Measurements from ENCODE around the gene CGRRF1. TPM values are rescaled to one million over a fixed set of nuclear protein-coding genes. Genes with fewer than 3 reads are reported as not detected.

The CGRRF1 gene
- total and polyA plus RNA-seq, 2 of the 13 experiments (the other 11 are each of a cell fraction or from before 2014, with no cell fraction given), result 16.8 to 18.2 TPM

GRCh38 chr14:54556535-54556934 is 46.8 kb downstream of the CGRRF1 start (continued):
- TF ChIP-seq, protein P1, sequence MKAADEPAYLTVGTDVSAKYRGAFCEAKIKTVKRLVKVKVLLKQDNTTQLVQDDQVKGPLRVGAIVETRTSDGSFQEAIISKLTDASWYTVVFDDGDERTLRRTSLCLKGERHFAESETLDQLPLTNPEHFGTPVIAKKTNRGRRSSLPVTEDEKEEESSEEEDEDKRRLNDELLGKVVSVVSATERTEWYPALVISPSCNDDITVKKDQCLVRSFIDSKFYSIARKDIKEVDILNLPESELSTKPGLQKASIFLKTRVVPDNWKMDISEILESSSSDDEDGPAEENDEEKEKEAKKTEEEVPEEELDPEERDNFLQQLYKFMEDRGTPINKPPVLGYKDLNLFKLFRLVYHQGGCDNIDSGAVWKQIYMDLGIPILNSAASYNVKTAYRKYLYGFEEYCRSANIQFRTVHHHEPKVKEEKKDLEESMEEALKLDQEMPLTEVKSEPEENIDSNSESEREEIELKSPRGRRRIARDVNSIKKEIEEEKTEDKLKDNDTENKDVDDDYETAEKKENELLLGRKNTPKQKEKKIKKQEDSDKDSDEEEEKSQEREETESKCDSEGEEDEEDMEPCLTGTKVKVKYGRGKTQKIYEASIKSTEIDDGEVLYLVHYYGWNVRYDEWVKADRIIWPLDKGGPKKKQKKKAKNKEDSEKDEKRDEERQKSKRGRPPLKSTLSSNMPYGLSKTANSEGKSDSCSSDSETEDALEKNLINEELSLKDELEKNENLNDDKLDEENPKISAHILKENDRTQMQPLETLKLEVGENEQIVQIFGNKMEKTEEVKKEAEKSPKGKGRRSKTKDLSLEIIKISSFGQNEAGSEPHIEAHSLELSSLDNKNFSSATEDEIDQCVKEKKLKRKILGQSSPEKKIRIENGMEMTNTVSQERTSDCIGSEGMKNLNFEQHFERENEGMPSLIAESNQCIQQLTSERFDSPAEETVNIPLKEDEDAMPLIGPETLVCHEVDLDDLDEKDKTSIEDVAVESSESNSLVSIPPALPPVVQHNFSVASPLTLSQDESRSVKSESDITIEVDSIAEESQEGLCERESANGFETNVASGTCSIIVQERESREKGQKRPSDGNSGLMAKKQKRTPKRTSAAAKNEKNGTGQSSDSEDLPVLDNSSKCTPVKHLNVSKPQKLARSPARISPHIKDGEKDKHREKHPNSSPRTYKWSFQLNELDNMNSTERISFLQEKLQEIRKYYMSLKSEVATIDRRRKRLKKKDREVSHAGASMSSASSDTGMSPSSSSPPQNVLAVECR (CRISPR knock-in tag; IDR thresholded peaks at IDR 0.05; ENCODE audit: borderline replicate concordance), result no peak; the same call in 1 of the 2 replicates
- TF ChIP-seq ZBTB25 (CRISPR knock-in tag; IDR thresholded peaks at IDR 0.05), result 0 out of 2 replicates have a peak, but pooled peaks have one; percentile 35
- no peak for TF ChIP-seq ZFX (CRISPR knock-in tag; IDR thresholded peaks at IDR 0.05; ENCODE audit: low read depth)
- TF ChIP-seq GLI4 (CRISPR knock-in tag; IDR thresholded peaks at IDR 0.05; ENCODE audit: borderline replicate concordance), result no peak
- TF ChIP-seq HNF4A (CRISPR knock-in tag; IDR thresholded peaks at IDR 0.05), result no peak
- TF ChIP-seq, protein P2, sequence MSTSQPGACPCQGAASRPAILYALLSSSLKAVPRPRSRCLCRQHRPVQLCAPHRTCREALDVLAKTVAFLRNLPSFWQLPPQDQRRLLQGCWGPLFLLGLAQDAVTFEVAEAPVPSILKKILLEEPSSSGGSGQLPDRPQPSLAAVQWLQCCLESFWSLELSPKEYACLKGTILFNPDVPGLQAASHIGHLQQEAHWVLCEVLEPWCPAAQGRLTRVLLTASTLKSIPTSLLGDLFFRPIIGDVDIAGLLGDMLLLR (CRISPR knock-in tag; IDR thresholded peaks at IDR 0.05), result no peak
- TF ChIP-seq ZBTB38 (CRISPR knock-in tag; IDR thresholded peaks at IDR 0.05), result no peak
- TF ChIP-seq, protein P3, sequence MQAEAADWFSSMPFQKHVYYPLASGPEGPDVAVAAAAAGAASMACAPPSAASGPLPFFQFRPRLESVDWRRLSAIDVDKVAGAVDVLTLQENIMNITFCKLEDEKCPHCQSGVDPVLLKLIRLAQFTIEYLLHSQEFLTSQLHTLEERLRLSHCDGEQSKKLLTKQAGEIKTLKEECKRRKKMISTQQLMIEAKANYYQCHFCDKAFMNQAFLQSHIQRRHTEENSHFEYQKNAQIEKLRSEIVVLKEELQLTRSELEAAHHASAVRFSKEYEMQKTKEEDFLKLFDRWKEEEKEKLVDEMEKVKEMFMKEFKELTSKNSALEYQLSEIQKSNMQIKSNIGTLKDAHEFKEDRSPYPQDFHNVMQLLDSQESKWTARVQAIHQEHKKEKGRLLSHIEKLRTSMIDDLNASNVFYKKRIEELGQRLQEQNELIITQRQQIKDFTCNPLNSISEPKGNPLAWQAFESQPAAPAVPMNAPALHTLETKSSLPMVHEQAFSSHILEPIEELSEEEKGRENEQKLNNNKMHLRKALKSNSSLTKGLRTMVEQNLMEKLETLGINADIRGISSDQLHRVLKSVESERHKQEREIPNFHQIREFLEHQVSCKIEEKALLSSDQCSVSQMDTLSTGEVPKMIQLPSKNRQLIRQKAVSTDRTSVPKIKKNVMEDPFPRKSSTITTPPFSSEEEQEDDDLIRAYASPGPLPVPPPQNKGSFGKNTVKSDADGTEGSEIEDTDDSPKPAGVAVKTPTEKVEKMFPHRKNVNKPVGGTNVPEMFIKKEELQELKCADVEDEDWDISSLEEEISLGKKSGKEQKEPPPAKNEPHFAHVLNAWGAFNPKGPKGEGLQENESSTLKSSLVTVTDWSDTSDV (CRISPR knock-in tag; IDR thresholded peaks at IDR 0.05), result no peak
- TF ChIP-seq CEBPG (CRISPR knock-in tag; IDR thresholded peaks at IDR 0.05), result peak; percentile 100
- TF ChIP-seq ZBTB34 (CRISPR knock-in tag; IDR thresholded peaks at IDR 0.05), result no peak
- peak; percentile 85 for TF ChIP-seq SALL1 (CRISPR knock-in tag; IDR thresholded peaks at IDR 0.05)
- TF ChIP-seq ZNF850 (CRISPR knock-in tag; conservative IDR thresholded peaks at IDR 0.05), result no peak
- TF ChIP-seq FOXK2 (IDR thresholded peaks at IDR 0.05), result no peak
- TF ChIP-seq MED13 (CRISPR knock-in tag; IDR thresholded peaks at IDR 0.05), result no peak
- peak; percentile 29 for TF ChIP-seq FOXA3 (CRISPR knock-in tag; IDR thresholded peaks at IDR 0.05)

Measured in HepG2 (cell line).